ENCODE data around the gene GYPE. TPM values are rescaled to one million over a fixed set of nuclear protein-coding genes. Genes with fewer than 3 reads are reported as not detected.
"Not testable (repeated sequence)": the region's sequence is repeated elsewhere in the genome, so short reads cannot be mapped to it uniquely, and the experiment has no call there.

Gene GYPE
- total and polyA plus RNA-seq, 5 donors from 2014 or later = 0.49 to 3.1 (median 2.6) TPM; not detected in 2

DNA sequence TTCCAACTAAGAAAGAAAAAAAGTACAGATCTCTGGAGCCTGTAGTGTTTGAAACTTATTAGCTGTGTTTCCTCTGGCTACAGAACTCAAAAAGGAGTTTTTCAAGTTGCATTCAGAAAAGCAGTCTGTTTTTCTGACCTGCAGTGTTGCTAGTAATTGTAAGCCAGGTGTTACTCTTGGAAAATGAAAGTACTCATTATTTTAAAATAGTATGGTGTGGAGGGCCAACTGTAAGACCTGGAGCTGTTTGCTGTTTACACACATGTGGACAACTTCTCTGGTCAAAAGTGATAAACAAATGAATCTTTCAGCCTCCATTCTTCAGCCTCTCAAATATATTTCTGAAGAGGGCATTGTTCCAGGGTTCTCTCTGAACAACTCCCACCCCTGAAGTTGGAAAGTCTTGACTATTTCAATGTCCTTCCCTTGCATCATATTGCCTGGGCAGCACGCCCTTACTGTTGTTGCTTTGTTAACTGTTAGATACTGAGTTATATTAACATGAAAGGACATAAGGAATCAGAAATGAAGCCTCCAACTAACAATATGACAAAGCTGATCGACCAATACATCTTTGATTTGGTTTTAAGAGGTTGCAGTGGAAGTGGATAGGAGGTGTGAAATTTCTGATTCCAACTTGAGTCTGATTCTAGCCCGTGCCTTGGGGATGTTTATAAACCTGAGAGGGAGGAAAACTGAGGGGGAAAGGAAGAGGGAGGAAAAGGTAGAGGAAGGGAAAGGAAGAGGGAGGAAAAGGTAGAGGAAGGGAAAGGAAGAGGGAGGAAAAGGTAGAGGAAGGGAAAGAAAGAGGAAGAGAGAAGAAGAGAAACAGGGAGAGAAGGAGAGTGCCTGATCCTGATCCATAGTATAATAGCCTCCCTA lies 62.5 kb downstream of the GYPE start:
- H3K4me3 ChIP-seq (ENCODE audit: low read depth, low read length); H3K36me3 Mint-ChIP-seq; H3K27ac ChIP-seq (ENCODE audit: insufficient read depth, low read length, poor library complexity, severe bottlenecking); DNase-seq; H3K4me1 Mint-ChIP-seq; H3K4me1 ChIP-seq (ENCODE audit: control insufficient read depth, insufficient read depth, low read length, poor library complexity, severe bottlenecking); H3K9me3 ChIP-seq (ENCODE audit: control insufficient read depth in 2 of 2, low read length in 2 of 2); H3K27me3 Mint-ChIP-seq; H3K9me3 Mint-ChIP-seq; H3K27me3 ChIP-seq (ENCODE audit: control insufficient read depth, insufficient read depth, low read length); H3K4me3 Mint-ChIP-seq; ATAC-seq (ENCODE audit: low read depth in 2 of 2); H3K36me3 ChIP-seq (ENCODE audit: control insufficient read depth, insufficient read depth, low read length): not testable (repeated sequence)
- H3K27ac Mint-ChIP-seq = peak overlapping the region in 1 of 3 donors; percentile 32

DNA sequence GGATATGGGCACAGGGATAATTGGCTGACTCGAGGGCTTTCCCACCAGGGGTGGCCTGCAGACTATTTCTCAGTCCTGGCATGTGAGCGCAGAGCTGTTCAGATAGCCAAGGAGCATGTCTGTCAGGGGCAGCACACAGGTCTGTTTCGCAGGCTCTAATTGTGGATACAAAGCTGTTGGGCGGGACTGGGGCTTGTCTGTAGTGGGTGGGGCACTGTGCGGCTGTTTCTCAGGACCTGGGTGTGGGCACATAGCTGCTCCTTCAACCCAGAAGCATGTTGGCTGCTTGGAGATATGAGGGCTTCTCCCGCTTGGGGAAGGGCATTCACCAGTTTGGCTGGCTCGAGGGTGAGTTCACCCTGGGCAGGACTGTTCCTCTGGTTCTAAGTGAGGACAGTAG lies 65.9 kb downstream of the GYPE start:
- not testable (repeated sequence) for H3K27ac Mint-ChIP-seq; H3K4me1 Mint-ChIP-seq; DNase-seq; H3K36me3 Mint-ChIP-seq; H3K36me3 ChIP-seq (ENCODE audit: control insufficient read depth, insufficient read depth, low read length); H3K27ac ChIP-seq (ENCODE audit: insufficient read depth, low read length, poor library complexity, severe bottlenecking); H3K27me3 Mint-ChIP-seq; ATAC-seq (ENCODE audit: low read depth in 2 of 2); H3K4me3 ChIP-seq (ENCODE audit: low read depth, low read length); H3K4me3 Mint-ChIP-seq; H3K27me3 ChIP-seq (ENCODE audit: control insufficient read depth, insufficient read depth, low read length); H3K4me1 ChIP-seq (ENCODE audit: control insufficient read depth, insufficient read depth, low read length, poor library complexity, severe bottlenecking); H3K9me3 ChIP-seq (ENCODE audit: control insufficient read depth in 2 of 2, low read length in 2 of 2)
- H3K9me3 Mint-ChIP-seq = peaks cover 2 to 11% (median 3%) of the 10 kb centered on the region in 7 donors

DNA sequence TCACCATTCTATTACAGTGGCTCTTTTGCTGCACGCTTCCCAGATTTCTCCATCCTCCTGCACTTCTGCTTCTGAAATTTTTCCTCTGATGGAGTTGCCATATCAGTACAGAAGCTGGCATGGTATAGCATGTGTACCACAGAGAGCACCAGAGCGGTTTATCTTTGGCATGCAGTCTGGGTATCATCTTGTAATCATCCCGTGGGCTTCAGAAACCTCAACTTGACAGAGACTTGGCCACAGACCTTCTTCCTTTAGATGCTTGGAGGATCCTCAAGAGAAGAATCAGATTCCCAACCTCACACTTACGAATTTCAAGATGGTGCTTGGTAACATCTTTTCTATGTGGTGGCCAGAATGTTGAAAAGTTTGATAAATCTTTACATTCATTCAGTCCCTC lies 71.2 kb downstream of the GYPE start:
- not testable (repeated sequence) for H3K9me3 ChIP-seq (ENCODE audit: control insufficient read depth in 2 of 2, low read length in 2 of 2); H3K36me3 ChIP-seq (ENCODE audit: control insufficient read depth, insufficient read depth, low read length); DNase-seq; H3K36me3 Mint-ChIP-seq; H3K27me3 Mint-ChIP-seq; H3K27ac Mint-ChIP-seq; ATAC-seq (ENCODE audit: low read depth in 2 of 2); H3K4me3 Mint-ChIP-seq; H3K27ac ChIP-seq (ENCODE audit: insufficient read depth, low read length, poor library complexity, severe bottlenecking); H3K4me1 ChIP-seq (ENCODE audit: control insufficient read depth, insufficient read depth, low read length, poor library complexity, severe bottlenecking); H3K4me3 ChIP-seq (ENCODE audit: low read depth, low read length); H3K27me3 ChIP-seq (ENCODE audit: control insufficient read depth, insufficient read depth, low read length); H3K4me1 Mint-ChIP-seq
- peaks cover 3 to 24% (median 5%) of the 10 kb centered on the region in 7 donors for H3K9me3 Mint-ChIP-seq

DNA sequence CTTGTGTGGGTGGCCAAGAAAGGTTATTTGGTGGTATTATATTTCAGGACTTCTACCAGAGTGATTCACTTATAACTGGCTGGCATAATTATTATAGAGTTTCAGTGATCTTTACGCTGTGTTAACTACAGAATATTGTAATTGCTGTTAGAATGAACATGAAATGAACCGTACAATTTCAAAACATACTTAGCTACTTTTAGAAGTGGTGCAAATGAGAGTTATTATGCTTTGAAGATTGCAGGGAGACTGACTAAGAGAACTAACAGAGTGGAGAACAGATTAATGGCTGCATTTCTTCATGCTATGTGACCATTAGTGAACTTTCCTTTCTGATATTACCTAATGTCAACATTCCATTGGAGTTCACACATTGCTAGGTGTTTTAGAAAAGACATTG lies 71.7 kb downstream of the GYPE start:
- not testable (repeated sequence) for H3K4me1 ChIP-seq (ENCODE audit: control insufficient read depth, insufficient read depth, low read length, poor library complexity, severe bottlenecking); H3K4me1 Mint-ChIP-seq; H3K27me3 ChIP-seq (ENCODE audit: control insufficient read depth, insufficient read depth, low read length); H3K36me3 ChIP-seq (ENCODE audit: control insufficient read depth, insufficient read depth, low read length); H3K9me3 ChIP-seq (ENCODE audit: control insufficient read depth in 2 of 2, low read length in 2 of 2); H3K27ac ChIP-seq (ENCODE audit: insufficient read depth, low read length, poor library complexity, severe bottlenecking); H3K27me3 Mint-ChIP-seq; H3K4me3 ChIP-seq (ENCODE audit: low read depth, low read length); H3K36me3 Mint-ChIP-seq; DNase-seq; H3K4me3 Mint-ChIP-seq; H3K27ac Mint-ChIP-seq; ATAC-seq (ENCODE audit: low read depth in 2 of 2)
- H3K9me3 Mint-ChIP-seq = peaks cover 3 to 24% (median 5%) of the 10 kb centered on the region in 7 donors

DNA sequence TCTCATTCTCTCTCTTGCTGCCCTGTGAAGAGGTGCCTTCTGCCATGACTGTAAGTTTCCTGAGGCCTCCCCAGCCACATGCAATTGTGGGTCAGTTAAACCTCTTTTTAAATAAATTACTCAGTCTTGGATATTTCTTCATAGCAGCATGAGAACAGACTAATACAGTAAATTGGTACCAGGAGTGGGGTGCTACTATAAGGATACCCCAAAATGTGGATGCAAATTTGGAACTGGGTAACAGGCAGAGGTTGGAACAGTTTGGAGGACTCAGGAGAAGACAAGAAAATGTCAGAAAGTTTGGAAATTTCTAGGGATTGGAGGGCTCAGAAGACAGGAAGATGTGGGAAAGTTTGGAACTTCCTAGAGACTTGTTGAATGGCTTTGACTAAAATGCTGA lies 74.8 kb downstream of the GYPE start:
- ATAC-seq (ENCODE audit: low read depth in 2 of 2); H3K27me3 Mint-ChIP-seq; H3K4me1 ChIP-seq (ENCODE audit: control insufficient read depth, insufficient read depth, low read length, poor library complexity, severe bottlenecking); H3K4me1 Mint-ChIP-seq; H3K36me3 ChIP-seq (ENCODE audit: control insufficient read depth, insufficient read depth, low read length); H3K27ac Mint-ChIP-seq; H3K27ac ChIP-seq (ENCODE audit: insufficient read depth, low read length, poor library complexity, severe bottlenecking); H3K27me3 ChIP-seq (ENCODE audit: control insufficient read depth, insufficient read depth, low read length); H3K9me3 ChIP-seq (ENCODE audit: control insufficient read depth in 2 of 2, low read length in 2 of 2); H3K4me3 ChIP-seq (ENCODE audit: low read depth, low read length); H3K36me3 Mint-ChIP-seq; DNase-seq; H3K4me3 Mint-ChIP-seq: not testable (repeated sequence)
- peaks cover 0 to 18% (median 6%) of the 10 kb centered on the region in 7 donors for H3K9me3 Mint-ChIP-seq

DNA sequence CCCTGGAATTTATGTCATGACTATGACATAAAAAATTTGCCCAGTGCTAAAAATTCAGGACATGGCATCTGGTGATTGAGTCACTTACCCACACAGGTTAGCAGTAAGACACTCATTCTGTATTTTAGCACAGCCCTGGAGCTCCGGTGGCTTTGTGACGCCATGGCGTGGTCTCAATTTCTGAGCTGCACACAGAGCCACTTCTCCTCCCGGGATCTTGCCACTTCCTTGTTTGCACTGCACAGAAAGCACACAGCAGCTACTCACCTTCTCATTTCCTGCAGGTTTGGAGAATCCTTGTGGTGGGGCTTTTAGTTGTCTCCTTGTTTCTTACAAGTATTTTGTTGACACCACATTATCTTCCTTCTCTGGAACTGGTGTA lies 76.1 kb downstream of the GYPE start:
- not testable (repeated sequence) for H3K27ac ChIP-seq (ENCODE audit: insufficient read depth, low read length, poor library complexity, severe bottlenecking); ATAC-seq (ENCODE audit: low read depth in 2 of 2); H3K4me1 ChIP-seq (ENCODE audit: control insufficient read depth, insufficient read depth, low read length, poor library complexity, severe bottlenecking); H3K4me3 ChIP-seq (ENCODE audit: low read depth, low read length); H3K4me1 Mint-ChIP-seq; DNase-seq; H3K9me3 ChIP-seq (ENCODE audit: control insufficient read depth in 2 of 2, low read length in 2 of 2); H3K4me3 Mint-ChIP-seq; H3K36me3 ChIP-seq (ENCODE audit: control insufficient read depth, insufficient read depth, low read length); H3K27me3 Mint-ChIP-seq; H3K27me3 ChIP-seq (ENCODE audit: control insufficient read depth, insufficient read depth, low read length); H3K27ac Mint-ChIP-seq; H3K36me3 Mint-ChIP-seq
- peaks cover 0 to 13% (median 6%) of the 10 kb centered on the region in 7 donors for H3K9me3 Mint-ChIP-seq

Other genes starting within 250 kb of the GYPE start
- 0.25 TPM for gene FREM3, start 204.9 kb downstream of the GYPE start, total RNA-seq
- under 1 TPM in 3 of 4 donors, not detected in 1; 0.14 to 0.48 (median 0.35) TPM for gene FREM3, start 204.9 kb downstream of the GYPE start, polyA plus RNA-seq
- gene GYPB, start 113.8 kb upstream of the GYPE start, total RNA-seq = not detected
- gene GYPB, start 113.8 kb upstream of the GYPE start, polyA plus RNA-seq = not detected
- not detected for gene GYPA, start 235.2 kb upstream of the GYPE start, total RNA-seq
- not detected for gene GYPA, start 235.2 kb upstream of the GYPE start, polyA plus RNA-seq

Data from CD4-positive, CD25-positive, alpha-beta regulatory T cell (primary cell).